ENCODE results near the gene CCR1.
"Not testable (repeated sequence)": the region's sequence is repeated elsewhere in the genome, so short reads cannot be mapped to it uniquely, and the experiment has no call there.

CCR1 gene

GRCh38 chr3:46163556-46164041 lies 44.5 kb downstream of the CCR1 start:
- no peak for DNase-seq

GRCh38 chr3:46162975-46163555 lies 45.0 kb downstream of the CCR1 start:
- no peak for DNase-seq

- DNase-seq = not testable (repeated sequence)
Observed at GRCh38 chr3:46157685-46158084, 50.4 kb downstream of the CCR1 start.

- DNase-seq = no peak
Observed at GRCh38 chr3:46154311-46154710, 53.8 kb downstream of the CCR1 start.

Measured in stimulated activated CD4-positive, alpha-beta T cell treated with anti-CD3 and anti-CD28 coated beads, Interleukin-1b, Interleukin-23, amount 100 ng/mL, for 48 hours (primary cell).